Progenitor cell of endocrine pancreas (in vitro differentiated cells): ENCODE results near the gene MGAT5. TPM values are rescaled to one million over a fixed set of nuclear protein-coding genes. Genes with fewer than 3 reads are reported as not detected.

Source experiments
- DNase-seq: peaks from one replicate; pipeline ENCODE4 v3.0.0; 2021; ENCODE audit warnings: low spot score; ENCODE audit not compliant: unreplicated experiment
- H3K27ac Mint-ChIP-seq: 2 replicates; pipeline ENCODE4 v1.8.0; 2021; ENCODE audit warnings: mild to moderate bottlenecking, moderate library complexity, mixed read lengths
- H3K27me3 Mint-ChIP-seq: 2 replicates; pipeline ENCODE4 v1.8.0; 2021; ENCODE audit warnings: mixed read lengths
- H3K36me3 Mint-ChIP-seq: 2 replicates; pipeline ENCODE4 v1.8.0; 2022; ENCODE audit warnings: mixed read lengths; ENCODE audit not compliant: insufficient read depth
- H3K4me1 Mint-ChIP-seq: 2 replicates; pipeline ENCODE4 v1.8.0; 2021; ENCODE audit warnings: low read depth, mixed read lengths
- H3K4me3 Mint-ChIP-seq: 2 replicates; pipeline ENCODE4 v1.8.0; 2021; ENCODE audit warnings: low read depth, mild to moderate bottlenecking, moderate library complexity, mixed read lengths
- H3K9me3 Mint-ChIP-seq: 2 replicates; pipeline ENCODE4 v1.8.0; 2021; ENCODE audit warnings: low read depth, mixed read lengths
- total RNA-seq: library from RNA; stranded (reverse); gene quantifications from 2 replicates; pipeline ENCODE4 v1.2.1, GENCODE V29; 2021
- TF ChIP-seq, protein P1 (sequence below): fragments of 200-600 bp; sonication (generic); IDR thresholded peaks from one replicate; pipeline ENCODE4 v1.5.0; 2021; ENCODE audit warnings: antibody characterized with exemption, mild to moderate bottlenecking; ENCODE audit not compliant: unreplicated experiment

MGAT5 gene
- total RNA-seq, 1 donor from 2014 or later = 110 TPM

- Mint-ChIP-seq H3K4me3 (no peak overlapping the region), H3K9me3 (peaks cover 9% of the 10 kb centered on the region), H3K4me1 (peaks cover 26% of the 10 kb centered on the region), H3K27ac (peak overlapping the region; percentile 18), H3K36me3 (peaks cover 9% of the 10 kb centered on the region), H3K27me3 (no peaks in the 10 kb centered on the region)
- TF ChIP-seq, protein P1, sequence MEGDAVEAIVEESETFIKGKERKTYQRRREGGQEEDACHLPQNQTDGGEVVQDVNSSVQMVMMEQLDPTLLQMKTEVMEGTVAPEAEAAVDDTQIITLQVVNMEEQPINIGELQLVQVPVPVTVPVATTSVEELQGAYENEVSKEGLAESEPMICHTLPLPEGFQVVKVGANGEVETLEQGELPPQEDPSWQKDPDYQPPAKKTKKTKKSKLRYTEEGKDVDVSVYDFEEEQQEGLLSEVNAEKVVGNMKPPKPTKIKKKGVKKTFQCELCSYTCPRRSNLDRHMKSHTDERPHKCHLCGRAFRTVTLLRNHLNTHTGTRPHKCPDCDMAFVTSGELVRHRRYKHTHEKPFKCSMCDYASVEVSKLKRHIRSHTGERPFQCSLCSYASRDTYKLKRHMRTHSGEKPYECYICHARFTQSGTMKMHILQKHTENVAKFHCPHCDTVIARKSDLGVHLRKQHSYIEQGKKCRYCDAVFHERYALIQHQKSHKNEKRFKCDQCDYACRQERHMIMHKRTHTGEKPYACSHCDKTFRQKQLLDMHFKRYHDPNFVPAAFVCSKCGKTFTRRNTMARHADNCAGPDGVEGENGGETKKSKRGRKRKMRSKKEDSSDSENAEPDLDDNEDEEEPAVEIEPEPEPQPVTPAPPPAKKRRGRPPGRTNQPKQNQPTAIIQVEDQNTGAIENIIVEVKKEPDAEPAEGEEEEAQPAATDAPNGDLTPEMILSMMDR = no peak
- DNase-seq = no peak
These were observed 35.5 kb upstream of the MGAT5 start for GRCh38 chr2:134218414-134218813.

GRCh38 chr2:134218930-134219658 lies 34.8 kb upstream of the MGAT5 start:
- Mint-ChIP-seq H3K27ac (peak overlapping the region; percentile 15), H3K27me3 (no peaks in the 10 kb centered on the region), H3K9me3 (peaks cover 9% of the 10 kb centered on the region), H3K4me3 (no peak overlapping the region), H3K36me3 (peaks cover 9% of the 10 kb centered on the region), H3K4me1 (peaks cover 27% of the 10 kb centered on the region)
- no peak for DNase-seq
- TF ChIP-seq, protein P1 = no peak

DNA sequence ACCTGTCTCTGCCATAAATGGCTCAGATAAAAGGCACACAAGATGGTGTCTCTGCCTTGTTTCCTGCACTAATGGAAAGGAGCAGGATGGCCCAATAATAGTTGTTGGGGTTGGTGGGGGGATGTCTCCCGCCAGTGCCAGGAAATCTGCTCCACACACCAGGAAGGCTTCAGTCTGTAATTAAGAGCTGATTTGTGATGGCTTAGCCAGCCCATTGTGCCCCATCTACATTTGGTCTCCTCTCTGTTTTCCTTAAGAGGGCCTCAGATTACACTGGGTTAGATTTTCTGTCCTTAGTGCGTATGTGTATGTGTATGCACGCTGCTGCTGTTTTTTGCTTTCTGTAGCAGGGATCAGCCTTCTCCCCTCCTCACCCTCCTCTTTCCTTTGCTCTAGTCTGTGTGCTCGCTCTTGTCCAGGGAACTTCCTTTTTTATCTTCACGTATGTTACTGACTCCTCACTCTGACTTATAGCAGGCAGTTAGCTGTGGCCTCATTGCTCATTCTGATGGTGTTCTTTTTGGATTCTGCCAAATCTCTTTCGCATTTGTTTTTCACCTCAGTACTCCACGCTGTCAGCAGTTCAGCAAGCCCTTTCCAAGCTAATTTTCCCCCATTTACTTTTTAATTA lies 33.4 kb upstream of the MGAT5 start:
- Mint-ChIP-seq H3K27ac (no peak overlapping the region), H3K4me3 (no peak overlapping the region)

DNA sequence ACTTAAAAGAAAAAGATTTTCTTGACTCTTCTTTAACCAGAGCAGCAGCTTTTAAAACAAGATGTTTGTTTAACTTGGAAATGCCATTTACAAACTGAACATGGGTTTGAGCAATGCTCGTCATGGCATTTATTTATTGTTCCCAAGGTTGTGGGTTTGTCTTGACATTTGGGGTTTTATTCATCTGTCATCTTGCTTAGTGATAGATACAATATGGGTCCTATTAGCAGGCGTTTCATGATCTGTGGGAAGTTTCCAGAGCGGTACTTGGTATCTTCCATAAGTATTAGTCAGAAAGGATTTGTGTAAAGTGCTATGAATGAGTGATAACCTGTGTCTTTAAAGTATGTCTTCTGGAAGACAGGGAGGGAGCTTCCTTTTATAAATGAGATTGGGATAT lies 29.9 kb upstream of the MGAT5 start:
- Mint-ChIP-seq H3K36me3 (peaks cover 10% of the 10 kb centered on the region), H3K27ac (no peak overlapping the region), H3K4me1 (peaks cover 22% of the 10 kb centered on the region), H3K4me3 (no peak overlapping the region), H3K27me3 (no peaks in the 10 kb centered on the region), H3K9me3 (peaks cover 13% of the 10 kb centered on the region)
- TF ChIP-seq, protein P1 = no peak
- DNase-seq = no peak

More for the DNA sequence above, 33.4 kb upstream of the MGAT5 start:
- H3K36me3 Mint-ChIP-seq = peaks cover 1% of the 10 kb centered on the region
- TF ChIP-seq, protein P1 = no peak
- H3K27me3 Mint-ChIP-seq = no peaks in the 10 kb centered on the region
- peaks cover 28% of the 10 kb centered on the region for H3K4me1 Mint-ChIP-seq
- no peaks in the 10 kb centered on the region for H3K9me3 Mint-ChIP-seq
- DNase-seq = no peak

DNA sequence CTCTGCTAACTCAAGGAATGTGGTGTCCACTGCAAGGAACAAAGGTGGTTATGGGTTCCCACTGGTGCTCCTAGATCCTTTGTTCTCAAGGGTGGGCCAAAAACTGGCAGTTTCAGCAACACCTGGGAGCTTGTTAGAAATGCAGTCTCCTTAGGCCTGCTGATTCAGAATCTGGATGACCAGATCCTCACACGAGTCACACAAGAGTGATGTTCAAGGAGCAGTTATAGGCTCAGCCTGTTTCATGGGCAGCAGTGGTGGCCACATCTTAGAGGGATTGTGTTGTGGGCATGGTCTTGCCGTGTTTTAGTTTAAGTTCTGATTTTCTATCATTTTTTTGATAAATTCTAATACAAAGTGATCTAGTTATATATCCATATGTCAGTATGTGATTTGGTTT lies 28.7 kb upstream of the MGAT5 start:
- Mint-ChIP-seq H3K27me3 (no peaks in the 10 kb centered on the region), H3K4me1 (peaks cover 20% of the 10 kb centered on the region), H3K9me3 (peaks cover 20% of the 10 kb centered on the region), H3K27ac (no peak overlapping the region), H3K4me3 (no peak overlapping the region), H3K36me3 (peaks cover 15% of the 10 kb centered on the region)
- DNase-seq = no peak
- TF ChIP-seq, protein P1 = no peak
